Ovary (tissue), 9 donors: ENCODE measurements around the gene C1QTNF4. TPM values are rescaled to one million over a fixed set of nuclear protein-coding genes. Genes with fewer than 3 reads are reported as not detected.

ENCODE experiments used
- DNase-seq, 5 donors: peaks; one replicate each; pipeline ENCODE4 v3.0.0-alpha.2; 2019 to 2020
- H3K27ac ChIP-seq, 2 donors: fragments of 200-600 bp; one replicate each; pipeline versions ENCODE4 v1.5.1 to v1.8.0; 2019 to 2022
- H3K27me3 ChIP-seq: fragments of 200-600 bp; one replicate; pipeline ENCODE4 v1.8.0; 2022
- H3K36me3 ChIP-seq: fragments of 200-600 bp; sonication (generic); one replicate; pipeline ENCODE4 v1.5.1; 2019
- H3K4me1 ChIP-seq: one replicate; pipeline ENCODE4 v1.8.1; 2013; ENCODE audit warnings: mild to moderate bottlenecking, moderate library complexity; ENCODE audit not compliant: insufficient read depth
- H3K4me3 ChIP-seq: fragments of 200-600 bp; sonication (generic); one replicate; pipeline ENCODE4 v1.5.1; 2017
- H3K9me3 ChIP-seq, 2 donors: fragments of 200-600 bp in 1 of 2; sonication (generic) in 1 of 2; one replicate each; pipeline versions ENCODE4 v1.5.1 to v1.8.1; 2013 to 2019; ENCODE audit warnings: mild to moderate bottlenecking in 1 of 2, moderate library complexity in 1 of 2
- EP300 ChIP-seq: sonication (generic); formaldehyde crosslinking; IDR thresholded peaks from one replicate; pipeline ENCODE4 v1.6.1; 2017; ENCODE audit warnings: antibody characterized with exemption
- POLR2A ChIP-seq: fragments of 450-650 bp; IDR thresholded peaks from one replicate; pipeline ENCODE4 v1.6.1; 2017; ENCODE audit warnings: antibody characterized with exemption, mild to moderate bottlenecking, moderate library complexity
- WGBS, 3 donors: extraction: QIAGEN DNeasy Blood & Tissue Kit in 1 of 3; methylation state at CpG; one replicate each; pipeline versions ENCODE4 v1.1.5 to v1.1.7; 2013 to 2017; 5-methylcytosine and 5-hydroxymethylcytosine counted together
- intact Hi-C, 4 donors: fragments of 100-400 bp; cut with DNase I; formaldehyde crosslinking; loops; one replicate each; pipeline versions ENCODE4 v1.11.0 to v1.15.1; 2022 to 2023
- polyA plus RNA-seq, 2 donors: library from polyadenylated mRNA; stranded (reverse); fragments of 200-250 nt in 1 of 2; fragments of 350-450 nt in 1 of 2; fragmentation: Illumina TruSeq in 1 of 2; extraction: RNeasy Lipid Tissue Mini Kit (QIAGEN cat#74804) in 1 of 2; gene quantifications; one replicate each; pipeline ENCODE4 v1.2.3, GENCODE V29; 2013 to 2014
- total RNA-seq, 7 donors: library from RNA; depleted of rRNA in 2 of 7; stranded (reverse); fragments of >200 nt in 2 of 7; fragmentation: NEBNext Ultra II Directional in 3 of 7; extraction: Animal tissue kit (Norgen Biotek cat#: 25700) in 3 of 7; gene quantifications; one replicate each; pipeline versions ENCODE4 v1.1.0 to v1.2.4, GENCODE V29; 2016 to 2023
- TF ChIP-seq, protein P1 (sequence below), 3 donors: fragments of 450-650 bp in 2 of 3; fragments of 200-600 bp in 1 of 3; IDR thresholded peaks; one replicate each; pipeline versions ENCODE4 v1.5.1 to v1.8.0; 2016 to 2022; ENCODE audit warnings: antibody characterized with exemption in 3 of 3, mild to moderate bottlenecking in 1 of 3
- donor health status: DM: no; HTN: no; CAD: no; lungs with moderate emphysema.
- donor health status: DM: no; HTN: no; CAD: no.
- donor health status: Bipolar disorder and iron deficiency.
- donor health status: DM: yes; HTN: yes; CAD: no.
- donor health status: DM: no; HTN: no; CAD: no.
- donor health status: DM: yes; HTN: yes; CAD: no.

Gene C1QTNF4
- total and polyA plus RNA-seq, 9 donors: 9.1 to 29.6 (median 15.4) TPM; not detected in 1

DNA sequence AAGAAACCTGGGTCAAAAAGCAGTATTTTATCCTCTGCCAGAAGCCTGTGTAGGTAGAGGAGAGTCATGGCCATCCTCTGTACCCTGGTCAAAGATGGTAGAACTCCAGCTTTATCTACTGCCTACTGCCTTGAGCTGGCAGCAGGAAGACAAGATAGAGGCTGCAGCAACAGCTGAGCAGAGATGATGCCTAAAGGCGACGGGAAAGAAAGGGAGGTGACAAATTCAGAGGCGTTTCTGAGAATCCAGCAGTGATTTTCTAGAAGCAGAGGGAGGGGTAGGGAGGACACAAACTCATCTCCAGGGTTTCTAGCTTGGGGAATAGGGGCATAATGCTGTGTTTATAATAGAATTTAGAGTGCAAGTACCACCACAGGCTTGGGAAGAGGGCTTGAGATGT, 15.5 kb upstream of the C1QTNF4 start:
- H3K27me3 ChIP-seq: no peaks in the 10 kb centered on the region
- no peak overlapping the region for H3K4me3 ChIP-seq
- DNase-seq: no peak
- no peaks in the 10 kb centered on the region for H3K9me3 ChIP-seq
- no peak overlapping the region for H3K27ac ChIP-seq
- WGBS, 3 donors: 77 to 83% (median 80%) methylated on average over 3 of the region's 3 CpGs
- TF ChIP-seq EP300 (no peak), POLR2A (no peak)
- TF ChIP-seq, protein P1, sequence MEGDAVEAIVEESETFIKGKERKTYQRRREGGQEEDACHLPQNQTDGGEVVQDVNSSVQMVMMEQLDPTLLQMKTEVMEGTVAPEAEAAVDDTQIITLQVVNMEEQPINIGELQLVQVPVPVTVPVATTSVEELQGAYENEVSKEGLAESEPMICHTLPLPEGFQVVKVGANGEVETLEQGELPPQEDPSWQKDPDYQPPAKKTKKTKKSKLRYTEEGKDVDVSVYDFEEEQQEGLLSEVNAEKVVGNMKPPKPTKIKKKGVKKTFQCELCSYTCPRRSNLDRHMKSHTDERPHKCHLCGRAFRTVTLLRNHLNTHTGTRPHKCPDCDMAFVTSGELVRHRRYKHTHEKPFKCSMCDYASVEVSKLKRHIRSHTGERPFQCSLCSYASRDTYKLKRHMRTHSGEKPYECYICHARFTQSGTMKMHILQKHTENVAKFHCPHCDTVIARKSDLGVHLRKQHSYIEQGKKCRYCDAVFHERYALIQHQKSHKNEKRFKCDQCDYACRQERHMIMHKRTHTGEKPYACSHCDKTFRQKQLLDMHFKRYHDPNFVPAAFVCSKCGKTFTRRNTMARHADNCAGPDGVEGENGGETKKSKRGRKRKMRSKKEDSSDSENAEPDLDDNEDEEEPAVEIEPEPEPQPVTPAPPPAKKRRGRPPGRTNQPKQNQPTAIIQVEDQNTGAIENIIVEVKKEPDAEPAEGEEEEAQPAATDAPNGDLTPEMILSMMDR (IDR thresholded peaks at IDR 0.05): no peak
- intact Hi-C loops: loop anchor here in 3 of 4 donors (10.0 kb wide), 1 partner anchor 235 kb away; the partner anchor contains the start of gene SPI1 (in 3 of the 3)
- no peaks in the 10 kb centered on the region for H3K4me1 ChIP-seq
- H3K36me3 ChIP-seq: no peaks in the 10 kb centered on the region

DNA sequence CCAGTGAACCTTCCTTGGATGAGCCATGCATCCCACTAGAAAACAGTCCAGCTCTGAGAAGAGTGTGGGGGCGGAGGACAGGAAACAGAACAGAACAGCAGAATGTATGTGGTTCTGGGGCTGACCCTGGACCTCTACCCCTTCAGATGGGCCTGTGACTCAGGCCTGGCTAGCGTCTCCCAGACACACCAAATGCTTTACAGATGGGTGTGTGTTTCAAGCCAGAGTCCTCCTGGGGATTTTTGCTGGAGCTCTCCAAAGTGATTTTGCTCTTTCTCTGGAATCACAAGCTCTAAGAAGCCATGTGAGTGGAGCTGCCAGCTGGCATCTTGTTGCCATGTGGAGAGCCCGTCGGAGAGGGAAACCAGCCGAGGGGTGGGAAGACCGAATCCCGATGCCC, 13.2 kb upstream of the C1QTNF4 start:
- no peaks in the 10 kb centered on the region for H3K27me3 ChIP-seq
- intact Hi-C loops: no loop called here
- no peaks in the 10 kb centered on the region for H3K9me3 ChIP-seq
- peak in 3 of 5 donors; percentile 43 to 63 (median 53) for DNase-seq
- TF ChIP-seq POLR2A: no peak
- TF ChIP-seq EP300: no peak
- TF ChIP-seq, protein P1 (IDR thresholded peaks at IDR 0.05): no peak
- H3K27ac ChIP-seq: no peak overlapping the region
- no peaks in the 10 kb centered on the region for H3K4me1 ChIP-seq
- WGBS, 3 donors: 7 to 16% (median 14%) methylated on average over 7 of the region's 7 CpGs
- H3K4me3 ChIP-seq: no peak overlapping the region
- H3K36me3 ChIP-seq: no peaks in the 10 kb centered on the region

DNA sequence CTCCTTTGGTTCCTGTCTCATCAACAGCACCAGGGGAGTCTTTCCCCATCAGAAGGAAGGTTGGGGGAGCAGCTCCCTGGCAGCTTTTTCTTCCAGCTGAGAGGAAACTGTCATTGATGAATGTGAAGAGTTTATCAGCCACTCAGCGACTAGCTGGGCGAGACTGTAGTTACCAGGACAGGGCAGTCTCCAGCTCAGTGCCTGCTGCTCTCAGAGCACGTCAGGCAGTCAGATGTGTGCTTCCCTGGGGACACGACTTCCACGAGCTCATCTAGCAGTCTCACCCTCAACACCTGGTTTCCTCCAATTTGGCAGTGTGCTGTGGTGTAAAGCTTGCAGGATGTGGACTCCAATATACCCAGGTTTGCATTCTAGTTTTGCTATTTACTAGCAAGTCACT, 12.5 kb upstream of the C1QTNF4 start:
- H3K4me3 ChIP-seq: no peak overlapping the region

GRCh38 chr11:47605921-47606320, 11.7 kb upstream of the C1QTNF4 start:
- H3K4me1 ChIP-seq: no peaks in the 10 kb centered on the region
- no peak overlapping the region for H3K27ac ChIP-seq
- no peaks in the 10 kb centered on the region for H3K36me3 ChIP-seq
- no peak for DNase-seq
- H3K4me3 ChIP-seq: no peak overlapping the region
- intact Hi-C loops: no loop called here
- H3K9me3 ChIP-seq: no peaks in the 10 kb centered on the region
- TF ChIP-seq, protein P1 (IDR thresholded peaks at IDR 0.05): no peak
- TF ChIP-seq EP300: no peak
- TF ChIP-seq POLR2A: no peak
- no peaks in the 10 kb centered on the region for H3K27me3 ChIP-seq
- 66 to 82% (median 76%) methylated on average over 3 of the region's 3 CpGs for WGBS, 3 donors

More for the DNA sequence above, 12.5 kb upstream of the C1QTNF4 start:
- no peak for DNase-seq
- 33 to 45% (median 35%) methylated on average over 5 of the region's 5 CpGs for WGBS, 3 donors
- H3K9me3 ChIP-seq: no peaks in the 10 kb centered on the region
- no peaks in the 10 kb centered on the region for H3K36me3 ChIP-seq
- TF ChIP-seq POLR2A (no peak), EP300 (no peak)
- TF ChIP-seq, protein P1 (IDR thresholded peaks at IDR 0.05): no peak
- no peak overlapping the region for H3K27ac ChIP-seq
- intact Hi-C loops: no loop called here
- no peaks in the 10 kb centered on the region for H3K4me1 ChIP-seq
- H3K27me3 ChIP-seq: no peaks in the 10 kb centered on the region
